Activated CD4-positive, CD25-positive, alpha-beta regulatory T cell (primary cell): ENCODE data around the gene MYRFL.

ENCODE experiments used
- DNase-seq, 4 experiments: peaks; one replicate each; lab custom pipeline; 2025; lab: John Stamatoyannopoulos, UW

MYRFL gene

DNA sequence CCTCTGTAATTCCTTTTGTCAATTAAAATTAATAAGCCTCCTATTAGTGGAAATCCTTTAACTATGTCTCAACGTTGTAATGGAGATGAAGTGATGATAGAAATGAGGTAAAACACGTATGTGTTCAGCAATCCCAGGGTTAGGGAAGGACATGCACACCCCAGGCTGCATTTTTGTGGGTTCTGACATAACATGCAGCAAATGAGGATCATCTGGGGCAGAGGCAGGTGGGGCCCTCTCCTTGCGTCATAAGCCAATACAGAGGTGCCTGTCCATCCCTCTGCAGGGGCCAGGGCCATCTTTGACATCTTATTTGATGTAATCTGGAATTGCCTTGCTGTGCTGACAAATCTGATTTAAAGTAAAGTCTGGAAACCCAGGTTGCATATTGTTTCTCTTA, 73.2 kb downstream of the MYRFL start:
- DNase-seq: no peak

DNA sequence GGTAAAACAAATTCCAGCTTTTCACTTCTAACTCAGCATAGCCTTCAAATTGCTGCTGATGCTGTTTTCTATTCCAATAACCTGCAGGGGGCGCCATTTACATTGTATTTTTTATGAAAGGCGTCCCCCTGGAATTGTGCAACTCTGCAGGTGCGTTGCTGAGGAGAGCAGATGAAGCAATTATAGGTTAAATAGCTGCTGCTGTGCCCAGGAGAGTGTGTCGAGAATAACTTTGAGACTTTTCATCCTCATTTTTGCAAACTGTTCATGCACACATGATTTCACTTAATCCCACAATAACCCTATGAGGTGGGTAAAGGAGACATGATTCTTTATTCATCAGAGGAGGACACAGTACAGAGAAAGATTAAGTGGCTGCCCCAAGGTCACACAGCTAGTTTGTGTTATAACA, 75.7 kb downstream of the MYRFL start:
- peak; percentile 13 to 59 (median 16) for DNase-seq

DNA sequence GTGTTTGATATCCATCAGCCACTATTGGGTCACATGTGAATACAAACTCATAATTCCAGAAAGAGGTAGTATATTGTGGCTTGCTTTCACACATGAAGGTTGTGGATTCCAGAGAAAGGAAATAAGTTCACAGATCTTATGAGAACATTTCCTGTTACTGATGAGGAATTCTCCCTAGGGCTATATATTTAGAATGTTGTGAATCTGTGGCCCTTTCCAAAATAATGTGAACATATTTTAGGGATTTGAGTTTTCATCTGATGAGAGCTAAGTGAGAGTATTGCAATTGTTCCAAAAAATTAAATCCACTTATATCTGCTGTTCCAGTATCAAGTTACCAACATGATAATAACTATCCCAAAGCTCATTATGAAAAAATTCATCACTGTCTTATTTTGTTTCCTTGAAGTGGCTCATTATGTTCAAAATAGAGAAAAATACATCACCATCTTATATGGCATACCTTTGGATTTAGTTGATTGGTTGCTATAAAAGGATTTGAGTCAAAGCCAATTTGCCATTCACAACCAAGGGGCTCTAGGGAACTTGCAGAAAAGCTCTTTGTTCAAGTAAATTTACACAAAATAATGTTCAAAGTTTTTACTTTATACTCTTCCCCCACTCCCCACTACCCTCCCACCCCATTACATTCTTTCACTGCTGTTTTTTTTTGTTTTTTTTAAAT, 76.3 kb downstream of the MYRFL start:
- no peak for DNase-seq

DNA sequence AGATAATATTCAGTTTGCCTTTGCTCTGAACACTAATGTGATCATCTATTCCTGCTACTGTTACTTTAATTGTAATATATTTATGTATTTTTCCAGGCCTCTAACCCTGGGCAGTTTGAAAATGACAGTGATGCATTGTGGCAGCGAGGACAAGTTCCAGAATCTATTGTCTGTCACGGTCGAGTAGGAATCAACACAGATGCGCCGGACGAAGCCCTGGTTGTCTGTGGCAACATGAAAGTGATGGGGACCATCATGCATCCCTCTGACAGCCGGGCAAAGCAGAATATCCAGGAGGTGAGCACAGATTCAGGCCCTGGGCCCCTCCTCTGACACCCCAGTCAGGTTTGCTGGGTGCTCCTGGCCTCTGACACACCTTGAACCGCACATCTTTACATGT, 78.5 kb downstream of the MYRFL start:
- DNase-seq: no peak

DNA sequence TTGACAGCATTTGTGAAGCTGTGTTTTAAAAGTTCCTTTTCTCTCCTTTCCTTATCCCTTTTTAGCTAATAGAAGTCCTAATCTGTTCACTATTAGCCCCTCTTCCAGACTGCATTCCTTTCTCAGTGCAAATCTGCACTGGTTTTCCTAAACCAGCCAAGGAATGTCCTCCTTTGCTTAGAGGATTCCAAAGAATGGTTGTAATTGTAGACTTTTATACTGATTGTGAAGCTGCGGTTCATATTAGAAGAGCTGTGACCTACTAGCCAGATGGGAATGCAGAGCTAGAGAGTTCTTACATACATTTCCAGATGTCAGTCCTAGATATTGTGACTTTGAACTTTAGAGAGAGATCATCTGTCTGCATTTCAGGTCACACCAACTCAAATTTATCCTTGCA, 79.8 kb downstream of the MYRFL start:
- DNase-seq: no peak

DNA sequence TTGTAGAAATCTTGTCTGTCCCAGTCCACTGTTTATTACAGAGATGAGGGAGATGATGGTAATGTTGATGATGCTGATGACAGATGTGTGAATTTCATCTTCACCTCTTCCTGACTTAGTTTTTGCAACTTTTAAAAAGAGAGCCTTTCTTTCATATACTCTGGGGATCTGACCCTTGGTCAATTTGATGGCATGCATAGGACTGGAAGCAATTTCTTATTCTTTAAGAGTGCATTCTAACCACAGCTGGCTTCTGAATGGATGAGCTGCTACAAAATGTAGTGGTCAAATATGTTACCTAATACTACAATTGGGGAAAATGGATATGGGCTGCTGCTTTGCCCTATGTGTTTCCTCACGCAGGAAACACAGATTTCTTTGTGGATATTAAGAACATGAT, 80.8 kb downstream of the MYRFL start:
- no peak for DNase-seq

DNA sequence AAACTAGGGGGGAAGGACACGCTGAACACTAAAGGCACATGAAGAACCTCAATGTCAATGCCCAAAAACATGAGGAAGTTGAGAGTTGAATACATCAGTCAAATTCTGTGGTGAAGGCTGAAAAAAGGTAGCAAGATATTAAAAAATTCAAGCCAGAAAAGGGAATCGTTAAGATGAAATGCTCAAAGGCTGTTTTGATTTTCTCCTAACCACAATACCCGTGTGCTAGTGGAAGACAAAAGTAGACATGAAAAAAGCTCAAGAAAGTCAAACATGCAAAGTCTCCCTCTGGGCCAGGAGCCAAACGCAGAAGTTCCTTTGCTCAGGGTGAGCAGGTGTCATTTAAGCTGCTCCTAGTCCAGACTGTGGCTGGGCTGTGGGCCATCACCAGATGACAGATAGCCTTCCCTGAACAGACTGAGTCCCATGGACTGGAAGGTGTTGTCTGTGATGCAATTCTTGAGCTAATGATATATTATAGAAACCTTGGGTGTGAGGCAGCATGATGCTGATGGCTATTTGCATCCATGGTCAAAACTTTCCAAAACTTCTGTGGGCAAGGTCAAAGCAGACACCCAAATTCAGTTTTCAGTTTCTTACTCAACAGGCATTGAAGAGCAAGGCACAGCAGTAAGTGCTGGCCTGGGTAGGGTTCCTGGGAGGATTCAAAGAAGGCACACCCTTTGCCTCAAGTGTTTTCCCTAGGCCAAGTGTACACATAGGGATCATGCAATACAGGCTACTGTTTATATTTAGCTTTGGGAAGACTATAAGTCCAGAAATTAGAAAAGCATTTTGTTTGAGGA, 81.6 kb downstream of the MYRFL start:
- no peak for DNase-seq

DNA sequence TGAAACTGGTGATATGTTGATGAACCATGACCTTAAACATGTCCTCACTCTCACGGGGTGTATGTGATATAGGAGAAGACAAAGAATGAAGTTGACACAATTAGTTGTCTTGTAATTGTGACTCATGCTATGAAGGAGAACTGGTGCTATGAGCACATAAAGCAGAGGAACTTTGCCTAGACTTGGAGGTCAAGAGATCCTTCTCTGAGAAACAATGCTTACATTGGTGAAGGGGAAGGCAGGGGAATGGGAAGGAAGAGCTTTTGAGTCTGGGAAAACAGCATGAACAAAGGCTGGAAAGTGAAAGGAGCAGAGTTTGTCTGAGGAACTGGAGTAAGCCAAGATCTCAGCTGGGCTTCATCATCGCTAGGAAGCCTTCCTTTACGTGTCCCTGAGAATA, 83.2 kb downstream of the MYRFL start:
- no peak for DNase-seq

DNA sequence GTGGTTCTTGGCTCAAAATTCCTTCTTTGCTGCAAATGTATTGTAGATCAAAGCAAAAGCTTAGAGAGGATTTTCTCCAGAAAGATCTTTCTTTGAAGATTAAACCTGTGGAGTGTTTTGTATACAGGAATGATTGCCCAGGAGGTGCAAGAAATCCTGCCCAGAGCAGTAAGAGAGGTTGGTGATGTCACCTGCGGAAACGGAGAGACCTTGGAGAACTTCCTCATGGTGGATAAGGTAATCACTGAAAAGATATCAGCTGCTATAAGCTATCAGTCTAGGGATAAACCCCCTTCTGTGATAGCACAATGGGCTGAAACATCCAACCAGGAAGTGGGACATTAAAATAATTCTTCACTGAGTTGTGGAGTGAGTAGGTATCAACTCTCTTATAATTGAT, 85.7 kb downstream of the MYRFL start:
- no peak for DNase-seq

DNA sequence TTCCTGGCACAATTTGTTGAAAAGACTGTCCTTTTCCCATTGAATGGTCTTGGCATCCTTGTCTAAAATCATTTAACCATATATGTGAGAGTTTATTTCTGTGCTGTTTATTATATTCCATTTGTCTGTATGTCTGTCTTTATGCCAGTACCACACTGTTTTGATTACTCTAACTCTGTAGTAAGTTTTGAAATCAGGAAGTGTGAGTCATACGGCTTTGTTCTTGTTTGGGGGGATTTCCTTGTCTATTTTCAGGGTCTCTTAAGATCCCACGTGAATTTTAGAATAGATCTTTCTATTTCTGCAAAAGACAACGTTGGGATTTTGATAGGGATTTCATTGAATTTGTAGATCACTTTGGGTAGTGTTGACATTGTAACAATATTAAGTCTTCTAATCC, 88.5 kb downstream of the MYRFL start:
- no peak for DNase-seq

DNA sequence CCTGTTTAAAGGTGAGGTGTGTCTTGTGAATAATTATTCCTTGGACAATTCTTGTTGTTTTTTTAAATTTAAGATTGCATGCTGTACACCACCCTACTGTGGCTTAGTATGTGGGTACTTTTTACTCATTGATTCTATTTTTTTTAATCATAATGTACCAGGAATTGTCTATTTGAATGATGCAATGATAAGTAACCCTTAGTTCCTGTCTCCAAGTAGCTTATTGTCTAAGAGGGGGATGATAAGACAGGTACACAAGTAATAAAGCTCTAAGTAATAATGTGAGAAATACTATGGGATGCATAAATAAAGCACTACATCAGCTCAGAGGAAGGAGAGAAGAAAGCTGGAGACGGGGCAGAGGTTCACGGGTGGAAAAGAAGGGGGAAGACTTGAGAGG, 90.9 kb downstream of the MYRFL start:
- no peak for DNase-seq

DNA sequence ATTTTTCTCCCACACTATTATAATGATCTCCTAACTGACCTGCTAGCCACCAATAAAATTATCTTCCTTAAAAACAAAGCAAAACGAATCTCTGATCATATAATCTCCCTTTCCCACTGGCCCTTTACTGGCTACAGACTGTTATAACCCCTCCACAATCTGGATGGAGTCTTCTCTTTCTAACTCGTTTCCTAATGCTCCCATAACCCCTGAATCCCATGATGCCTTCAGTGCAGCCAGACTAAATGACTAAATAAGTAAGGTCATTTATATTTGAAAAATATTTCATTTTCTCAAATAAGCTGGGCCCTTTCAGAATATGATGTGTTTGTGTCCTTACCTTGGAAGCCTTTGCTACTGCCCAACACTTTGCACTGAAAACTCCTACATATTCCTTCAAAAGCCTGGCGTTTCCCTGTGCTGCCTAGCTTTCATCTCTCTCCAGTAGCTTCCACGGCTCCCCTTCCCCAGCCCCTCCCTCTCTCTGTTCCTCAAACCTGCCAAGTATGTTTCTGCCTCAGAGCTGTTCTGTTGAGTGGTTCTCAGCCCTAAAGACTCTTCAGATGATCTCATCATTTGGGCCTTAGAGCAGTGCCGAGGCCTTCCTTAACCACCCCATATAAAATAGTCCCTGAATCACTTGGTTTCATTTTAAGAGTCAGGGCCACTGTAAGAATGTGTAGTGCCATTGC, 91.7 kb downstream of the MYRFL start:
- DNase-seq: no peak

DNA sequence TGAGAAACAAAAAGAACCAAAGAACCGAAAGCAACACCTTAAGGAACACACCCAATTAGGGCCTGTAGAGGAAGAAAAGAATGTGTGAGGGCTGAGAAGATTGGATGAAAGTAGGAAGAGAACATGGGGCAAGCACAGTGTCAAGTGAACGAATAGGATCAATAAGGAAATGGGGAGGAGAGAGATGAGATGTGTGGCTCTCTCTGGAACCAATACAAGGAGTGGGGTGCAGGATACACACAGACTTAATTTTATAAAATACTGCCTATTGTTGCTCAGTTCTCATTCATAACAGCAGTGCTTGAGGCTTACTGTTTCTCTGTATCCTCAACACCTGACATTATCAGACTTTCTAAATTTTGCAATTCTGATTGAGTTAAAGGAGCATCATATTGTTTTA, 93.3 kb downstream of the MYRFL start:
- DNase-seq: no peak

DNA sequence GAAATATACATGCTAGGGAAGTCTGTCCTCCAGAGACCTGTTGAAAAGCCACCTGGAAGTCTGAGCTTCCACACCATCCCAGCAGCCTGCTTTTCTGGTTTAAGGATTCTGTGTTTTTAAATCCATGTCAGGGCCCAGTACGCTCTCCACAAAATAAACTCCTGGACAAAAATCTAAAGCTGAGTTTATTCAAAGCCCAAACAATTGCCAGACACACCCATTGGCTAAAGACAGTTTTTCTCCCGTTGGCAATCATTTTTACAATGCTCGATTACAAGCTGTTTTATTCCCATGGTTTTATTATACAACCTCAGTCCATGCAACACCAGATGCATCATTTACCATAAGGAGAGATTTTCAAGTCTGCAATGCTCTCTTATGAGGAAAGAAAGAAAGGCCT, 94.5 kb downstream of the MYRFL start:
- DNase-seq: no peak

DNA sequence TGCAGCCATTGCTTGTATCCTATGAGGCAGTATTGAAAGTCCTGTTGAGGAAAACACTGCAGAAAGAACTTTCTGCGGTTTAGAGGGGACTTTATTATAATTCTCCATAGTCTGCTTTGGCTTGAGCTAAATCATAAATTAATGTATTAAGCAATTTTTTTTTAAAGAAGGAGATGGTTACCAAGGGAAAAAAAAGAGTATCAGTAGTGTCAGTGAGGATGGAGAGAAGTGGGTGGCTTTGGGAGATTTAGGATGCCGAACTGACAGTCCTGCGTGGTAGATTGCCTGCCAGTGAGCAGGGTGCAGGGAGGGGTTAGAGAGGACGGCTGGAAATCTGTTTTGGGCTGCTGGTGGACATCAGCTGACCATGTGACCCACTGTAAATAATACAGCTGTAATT, 96.8 kb downstream of the MYRFL start:
- DNase-seq: no peak

DNA sequence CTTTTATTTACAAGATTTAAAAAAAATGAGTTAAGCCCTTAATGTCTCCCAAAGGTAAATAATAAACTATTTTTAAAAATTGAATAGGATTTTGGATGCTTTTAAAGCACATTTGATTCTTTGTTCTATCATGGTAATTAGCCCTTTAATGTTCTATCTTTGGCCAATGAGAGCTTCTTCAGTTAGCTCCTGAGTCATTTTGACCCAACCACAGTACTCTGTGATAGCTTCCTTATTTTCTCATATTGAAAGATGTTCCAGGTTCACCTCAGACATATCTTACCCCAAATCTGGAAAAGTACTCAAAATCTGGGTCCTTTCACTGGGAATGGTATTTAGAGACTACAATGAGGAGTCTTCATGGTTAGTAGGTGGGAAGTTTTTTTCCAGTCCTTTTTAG, 98.0 kb downstream of the MYRFL start:
- no peak for DNase-seq

DNA sequence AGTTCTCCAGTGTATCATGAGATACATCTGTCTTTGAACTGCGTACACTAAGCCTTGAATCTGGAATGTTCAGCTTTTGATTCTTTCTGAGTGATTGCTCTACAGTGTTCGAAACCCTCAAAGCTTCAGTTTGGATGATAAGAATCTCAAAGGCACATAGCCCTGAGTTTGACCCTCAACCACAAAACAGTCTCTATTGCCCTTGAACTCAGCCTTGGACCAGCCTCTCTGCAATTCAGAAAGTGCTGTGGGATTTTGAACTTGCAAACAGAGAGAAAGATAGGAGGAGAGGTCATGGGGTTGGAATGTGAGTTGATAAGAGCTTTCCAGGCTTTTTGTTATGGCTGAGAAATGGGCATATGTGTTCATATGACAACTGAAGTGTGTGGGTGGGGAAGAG, 100.3 kb downstream of the MYRFL start:
- no peak for DNase-seq

DNA sequence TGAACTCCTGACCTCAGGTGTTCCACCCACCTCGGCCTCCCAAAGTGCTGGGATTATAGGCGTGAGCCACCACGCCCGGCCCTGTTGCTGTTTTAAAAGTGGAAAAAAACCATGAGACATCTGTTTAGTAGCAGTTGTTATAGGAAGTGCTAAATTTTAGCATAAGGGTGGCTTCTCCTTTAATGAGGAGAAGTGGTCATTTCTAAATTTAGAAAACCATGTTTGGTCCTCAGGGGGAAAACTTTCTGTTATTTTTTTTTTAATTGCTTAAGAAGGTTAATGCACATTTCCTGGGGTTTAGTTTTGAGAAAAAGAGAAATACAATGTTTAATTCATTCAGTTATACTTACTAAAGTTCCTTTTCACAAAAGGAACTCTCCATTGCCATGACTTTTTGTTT, 102.1 kb downstream of the MYRFL start:
- DNase-seq: no peak

DNA sequence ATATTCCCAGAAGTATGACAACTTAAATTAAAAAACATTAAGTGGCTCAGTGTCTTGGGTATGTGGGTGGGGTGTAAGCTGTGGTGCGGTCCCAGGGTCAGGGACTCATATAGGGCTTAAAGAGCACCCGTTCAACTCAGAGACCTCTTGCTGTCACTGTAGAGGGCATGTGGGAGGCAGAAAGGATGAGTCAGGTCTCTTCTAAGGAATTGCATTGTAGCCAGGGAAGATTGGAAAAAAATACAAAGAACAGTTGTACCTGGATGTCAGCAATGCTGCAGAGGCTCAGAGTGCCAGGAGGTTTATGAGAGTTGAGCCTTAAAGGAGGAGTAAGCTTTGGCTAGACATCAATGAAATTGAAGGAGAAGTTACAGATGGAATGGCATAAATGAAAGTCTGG, 104.1 kb downstream of the MYRFL start:
- no peak for DNase-seq

DNA sequence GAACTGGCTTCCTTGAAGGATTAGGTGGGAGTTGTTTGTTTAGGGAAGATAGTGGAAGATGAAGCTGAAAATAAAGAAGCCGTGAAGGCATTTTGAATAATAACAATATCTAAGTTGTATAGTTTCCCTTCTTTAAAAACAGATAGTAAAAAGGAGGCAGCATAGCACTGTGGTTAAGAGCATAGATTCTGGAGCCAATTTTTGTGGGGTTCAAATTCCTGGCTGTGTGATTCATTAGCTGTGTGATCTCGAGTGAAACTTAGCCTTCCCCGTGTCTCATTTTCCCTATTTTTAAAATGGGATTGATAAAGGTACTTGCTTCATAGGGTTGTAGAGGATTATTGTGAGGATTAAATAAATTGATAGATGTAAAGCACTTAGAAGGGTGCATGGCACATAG, 104.5 kb downstream of the MYRFL start:
- DNase-seq: no peak

DNA sequence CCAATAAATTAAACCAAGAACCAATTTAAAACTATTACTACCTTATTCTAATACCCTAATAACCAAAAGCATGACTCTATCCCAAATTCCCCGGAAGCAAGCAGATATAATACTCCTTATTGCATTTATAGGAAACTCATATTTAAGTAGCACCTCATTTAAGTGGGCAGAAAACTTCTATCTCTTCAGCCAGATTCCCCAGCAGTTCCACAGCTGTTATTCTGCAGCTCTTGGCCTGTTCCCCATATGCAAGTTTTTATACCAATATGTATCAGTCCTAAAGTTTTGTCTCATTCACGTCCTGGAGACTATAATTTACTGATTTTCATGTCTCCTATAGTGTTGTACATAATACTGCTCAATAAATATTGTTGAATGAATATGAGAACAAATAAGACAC, 106.5 kb downstream of the MYRFL start:
- no peak for DNase-seq

DNA sequence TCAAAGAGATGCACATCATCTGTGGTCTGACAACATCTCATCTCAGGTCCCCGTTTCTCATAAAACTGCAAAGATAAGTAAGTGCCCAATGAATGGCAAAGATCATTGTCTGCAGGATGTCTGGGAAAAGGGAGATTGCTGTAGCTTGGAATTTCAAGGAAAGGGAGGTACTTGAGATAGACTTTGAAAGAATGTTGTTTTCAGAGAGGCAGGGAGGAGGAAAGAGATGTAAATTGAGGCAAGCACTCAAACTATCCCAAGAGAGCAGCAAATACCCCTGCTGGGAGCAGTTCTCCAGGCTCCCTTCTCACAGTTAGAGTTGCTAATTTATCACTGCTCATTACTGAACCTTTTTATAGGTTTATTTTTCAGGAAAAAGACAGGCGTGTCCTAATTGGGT, 107.1 kb downstream of the MYRFL start:
- no peak for DNase-seq
